GM12873 (cell line): ENCODE data around the gene DCLK1.

Source experiments
- CTCF ChIP-seq: IDR thresholded peaks from 2 replicates; pipeline ENCODE4 v1.5.1; 2012; ENCODE audit warnings: low read depth, mild to moderate bottlenecking, moderate library complexity, low read length, control low read depth; ENCODE audit not compliant: insufficient read depth; ENCODE audit errors: missing control alignments

The DCLK1 gene

DNA sequence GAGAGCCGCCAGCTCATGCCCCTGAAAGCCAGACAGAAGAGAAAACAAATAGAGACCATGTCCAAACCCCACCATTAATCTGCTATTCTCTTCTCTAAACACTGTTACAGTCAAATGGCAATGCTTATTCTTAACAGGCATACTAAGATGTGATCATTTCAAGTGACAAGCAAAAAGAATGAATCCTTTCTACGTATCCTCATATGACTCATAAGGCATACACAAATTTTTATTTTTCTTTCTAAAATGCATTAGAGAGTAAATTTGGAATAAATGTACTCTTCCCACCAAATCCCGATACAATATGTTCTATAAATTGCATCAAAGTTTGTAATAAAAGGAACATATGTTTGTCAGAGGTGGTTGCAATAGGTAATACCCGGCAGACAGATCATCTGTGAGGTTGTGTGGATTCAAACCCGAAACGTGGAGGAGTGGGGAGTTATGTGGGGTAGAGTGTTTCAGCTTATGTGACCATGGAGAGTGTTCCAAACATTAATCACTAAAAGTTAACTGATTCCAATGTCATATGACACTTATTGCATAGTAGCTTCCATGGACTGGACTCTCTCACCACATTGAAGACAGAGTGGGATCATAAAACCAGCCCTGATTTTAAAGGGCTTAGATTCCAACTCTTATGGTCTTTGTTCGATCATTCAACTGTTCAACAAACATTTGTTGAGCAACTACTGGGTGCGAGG lies 213.1 kb downstream of the DCLK1 start:
- TF ChIP-seq CTCF: no peak

DNA sequence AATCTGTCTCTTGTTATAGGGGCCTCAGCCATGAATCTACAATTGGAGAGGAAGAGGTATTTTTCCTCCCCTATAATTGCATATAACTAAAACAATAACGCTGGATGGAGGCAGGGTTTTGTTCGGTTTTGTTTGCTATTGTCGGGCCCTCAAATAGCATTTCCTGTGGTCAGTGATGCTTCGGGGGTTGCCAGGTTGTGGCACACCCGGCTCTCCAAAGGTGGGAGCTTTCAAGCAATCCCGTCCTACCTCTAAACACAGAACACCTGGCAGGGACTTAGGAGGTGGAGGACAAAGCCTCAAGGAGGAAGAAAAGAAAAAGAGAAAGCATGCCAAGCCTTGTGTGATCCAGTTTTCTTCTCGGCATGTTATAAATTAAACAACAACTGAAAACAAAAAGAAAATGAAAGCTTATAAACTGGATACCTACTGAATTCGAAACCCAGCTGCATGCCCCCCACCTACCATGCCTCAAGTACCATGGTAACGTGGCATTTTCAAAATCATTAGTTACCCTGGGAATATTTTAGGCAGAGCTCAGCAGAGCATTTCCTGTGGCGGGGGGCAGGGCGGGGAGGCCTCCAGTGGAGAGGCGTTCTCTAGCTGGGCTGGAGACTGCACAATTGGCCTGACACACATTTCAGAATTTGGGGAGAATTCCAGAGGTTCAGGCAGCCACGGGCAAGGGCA lies 213.8 kb downstream of the DCLK1 start:
- no peak for TF ChIP-seq CTCF

DNA sequence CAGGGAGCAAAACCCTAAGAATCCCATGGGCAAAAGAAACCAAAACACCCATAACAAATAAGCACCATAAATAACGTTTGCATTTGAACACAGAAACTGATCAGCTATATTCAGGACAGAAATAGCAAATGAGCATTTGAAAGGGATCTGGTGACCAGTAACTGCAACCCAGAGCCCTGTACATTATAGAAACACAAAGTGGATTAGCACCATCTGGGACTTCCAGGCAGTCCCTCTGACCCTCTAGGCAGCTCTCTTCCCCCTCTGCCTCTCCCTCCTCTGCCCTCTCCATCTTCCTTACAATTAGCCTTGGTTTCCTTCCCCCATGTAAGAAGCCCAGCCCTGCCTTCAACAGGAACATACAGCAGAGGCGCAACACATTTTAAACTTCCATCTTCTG lies 215.0 kb downstream of the DCLK1 start:
- TF ChIP-seq CTCF: no peak

DNA sequence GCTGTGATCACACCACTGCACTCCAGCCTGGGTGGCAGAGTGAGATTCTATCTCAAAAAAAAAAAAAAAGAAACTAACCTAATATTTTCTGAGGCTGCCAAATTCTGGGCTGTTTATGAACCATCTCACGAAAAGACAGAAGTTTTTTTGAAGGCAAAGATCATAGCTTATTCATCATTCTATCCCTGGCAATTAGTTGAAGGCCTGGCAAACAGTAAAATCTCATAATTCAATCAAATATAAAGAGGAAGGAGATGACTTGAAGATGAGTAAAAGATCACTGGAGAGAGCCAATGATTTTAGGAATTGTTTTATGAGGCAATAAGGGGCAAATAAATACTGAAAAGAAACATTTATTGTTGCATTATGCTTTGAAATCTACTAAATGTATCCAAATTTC lies 216.5 kb downstream of the DCLK1 start:
- no peak for TF ChIP-seq CTCF

DNA sequence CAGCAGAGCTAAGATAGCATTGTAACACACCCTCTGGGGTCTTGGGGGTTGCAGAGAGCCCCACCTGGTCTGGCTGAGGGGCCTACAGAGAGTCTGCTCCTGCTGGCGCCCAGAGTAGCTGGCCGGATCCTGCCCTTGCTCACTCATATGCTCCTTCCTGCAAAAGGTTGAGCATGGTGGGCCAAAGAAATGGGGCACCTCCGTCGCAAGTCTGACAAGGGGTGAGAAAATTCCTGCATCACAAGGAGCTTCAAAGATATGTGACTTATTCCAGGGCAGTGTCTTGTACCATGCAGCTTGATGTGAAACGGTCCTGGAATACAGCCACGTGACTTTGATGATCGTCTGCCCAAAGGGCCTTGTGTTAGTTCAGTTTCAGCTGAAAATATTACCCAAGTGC lies 218.3 kb downstream of the DCLK1 start:
- no peak for TF ChIP-seq CTCF

- no peak for TF ChIP-seq CTCF
Observed at GRCh38 chr13:35909837-35910540, 221.2 kb downstream of the DCLK1 start.

DNA sequence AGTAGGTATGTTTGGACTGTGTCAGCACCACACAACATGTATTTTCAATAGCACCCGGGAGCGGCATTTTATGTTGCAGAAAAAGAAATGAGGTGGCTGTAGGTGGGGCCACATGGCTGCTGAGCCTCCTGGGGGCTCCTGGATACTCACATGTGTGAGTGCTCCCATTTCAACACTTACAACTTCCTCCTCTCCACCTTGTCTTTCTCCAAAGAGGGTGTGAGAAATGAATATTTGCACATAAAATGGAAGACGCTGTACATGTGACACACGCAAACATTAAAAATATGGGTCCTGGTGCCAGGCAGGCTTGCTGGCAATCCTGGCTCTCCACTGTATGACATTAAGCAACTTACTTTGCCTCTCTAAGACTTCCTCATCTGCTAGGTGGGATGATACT lies 222.1 kb downstream of the DCLK1 start:
- no peak for TF ChIP-seq CTCF
